GM18873 (cell line): ENCODE measurements around the gene FOXP1.

Experiments used
- ATAC-seq: cut with Tn5 transposase; IDR thresholded peaks from one replicate; pipeline ENCODE4 v1.9.1; 2021; ENCODE audit warnings: mild to moderate bottlenecking, moderate library complexity, moderate number of reproducible peaks; ENCODE audit not compliant: unreplicated experiment, low FRiP score

The FOXP1 gene

DNA sequence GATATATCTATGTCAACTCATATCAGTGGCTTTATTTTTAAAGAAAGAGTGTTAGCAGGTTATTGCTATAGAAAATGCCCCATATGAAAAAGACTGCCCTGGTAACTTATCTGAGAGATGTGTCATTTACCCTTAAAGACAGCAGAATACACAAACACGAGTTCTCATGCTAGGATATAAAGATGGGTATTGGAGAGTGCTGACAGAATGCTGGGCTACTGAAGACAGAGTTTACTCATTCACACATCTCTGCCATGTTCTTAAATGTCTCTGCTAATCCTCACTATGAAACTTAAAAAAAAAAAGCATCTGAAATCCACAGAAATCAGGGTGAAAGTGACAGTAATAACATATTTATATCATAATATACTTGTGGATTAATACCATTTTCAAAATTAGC, 126.7 kb downstream of the FOXP1 start:
- ATAC-seq: no peak

- no peak for ATAC-seq
Measured at GRCh38 chr3:71456156-71456555, 127.4 kb downstream of the FOXP1 start.

GRCh38 chr3:71454512-71455403, 128.8 kb downstream of the FOXP1 start:
- no peak for ATAC-seq

DNA sequence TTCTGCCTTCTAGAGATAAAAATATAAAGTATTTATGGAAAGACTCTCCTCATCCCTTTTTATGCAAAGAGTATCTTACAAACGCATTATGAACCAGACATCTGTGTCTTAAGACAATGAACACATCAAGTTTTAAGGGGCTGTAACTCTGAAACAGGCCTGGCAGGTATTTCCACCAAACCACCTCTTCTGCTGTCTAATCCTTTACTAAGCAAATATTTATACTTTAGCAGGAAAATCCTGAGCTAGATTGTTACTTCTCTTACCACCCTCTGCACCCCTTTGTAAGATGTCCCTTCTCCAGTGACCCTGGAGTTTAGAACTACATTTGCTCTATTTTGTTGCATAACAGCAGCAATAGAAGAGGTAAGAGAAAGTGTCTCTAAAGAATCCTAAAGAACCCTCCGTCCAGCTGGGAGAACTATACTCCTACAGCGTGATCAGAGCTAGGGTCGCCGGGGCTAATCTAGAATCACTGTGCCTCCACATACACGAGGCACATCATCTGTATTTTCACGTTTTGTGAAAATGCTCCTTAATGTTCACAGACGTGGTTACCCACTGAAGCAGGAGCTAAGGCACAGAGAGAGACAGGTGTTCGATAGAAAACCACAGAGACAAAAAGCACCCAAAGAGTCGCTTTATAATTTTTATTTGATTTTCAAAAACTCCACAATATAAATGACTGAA, 129.6 kb downstream of the FOXP1 start:
- no peak for ATAC-seq

- ATAC-seq: no peak
Measured at GRCh38 chr3:71453319-71453718, 130.2 kb downstream of the FOXP1 start.

DNA sequence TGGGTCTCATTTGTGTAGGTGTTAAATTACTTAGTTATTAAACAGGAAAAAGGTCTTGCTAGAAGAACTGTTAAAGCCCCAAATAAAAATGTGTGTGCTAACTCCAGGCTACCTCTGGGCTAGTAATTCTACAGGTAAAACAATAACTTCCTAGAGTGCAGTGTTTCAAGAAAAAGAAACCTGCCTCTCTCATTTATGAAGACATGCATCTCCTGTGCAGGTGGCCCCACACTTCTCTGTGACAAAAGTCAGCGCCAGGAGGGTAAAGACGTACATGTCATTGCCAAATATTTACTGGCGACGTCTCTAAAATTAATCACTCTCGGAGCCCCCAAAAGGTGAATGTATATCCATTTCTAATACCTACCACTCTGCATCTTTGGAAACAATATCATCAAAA, 131.7 kb downstream of the FOXP1 start:
- ATAC-seq: no peak

DNA sequence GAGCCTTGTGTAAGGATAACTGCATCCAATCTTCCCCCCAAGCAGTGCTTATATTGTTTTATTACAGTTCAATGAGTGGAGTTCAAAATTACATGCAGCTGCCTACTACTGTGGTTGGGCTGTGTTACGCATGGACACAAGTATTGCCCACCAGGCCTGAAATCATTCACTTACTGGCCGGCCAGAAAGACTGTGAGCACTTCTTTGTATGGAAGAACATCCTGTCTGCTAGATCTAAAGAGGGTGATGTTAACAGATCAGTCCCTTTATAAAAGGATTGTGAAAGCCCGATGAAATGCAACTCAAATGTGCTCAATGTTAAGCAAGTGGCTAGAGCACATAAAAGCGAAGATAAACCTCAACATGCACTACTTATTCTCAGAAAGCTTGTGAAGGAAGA, 132.5 kb downstream of the FOXP1 start:
- ATAC-seq: no peak

DNA sequence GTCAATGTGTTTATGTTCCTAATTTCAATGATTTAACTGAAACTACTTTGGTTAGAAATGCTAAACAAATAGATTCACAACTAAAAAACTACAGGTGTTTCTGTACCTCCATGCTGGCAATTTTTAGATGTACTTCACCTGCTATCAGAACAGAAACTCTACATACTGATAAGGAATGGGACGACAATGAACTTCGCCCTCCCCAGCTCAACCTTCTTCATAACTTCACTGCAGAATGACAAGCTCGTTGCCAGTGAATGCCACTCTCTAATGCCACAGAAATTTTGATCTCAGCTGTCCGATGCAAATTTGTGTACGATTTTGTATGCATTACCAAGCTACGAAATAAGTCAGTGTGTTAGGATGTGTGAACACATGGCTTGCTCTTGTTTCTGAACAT, 133.4 kb downstream of the FOXP1 start:
- no peak for ATAC-seq

DNA sequence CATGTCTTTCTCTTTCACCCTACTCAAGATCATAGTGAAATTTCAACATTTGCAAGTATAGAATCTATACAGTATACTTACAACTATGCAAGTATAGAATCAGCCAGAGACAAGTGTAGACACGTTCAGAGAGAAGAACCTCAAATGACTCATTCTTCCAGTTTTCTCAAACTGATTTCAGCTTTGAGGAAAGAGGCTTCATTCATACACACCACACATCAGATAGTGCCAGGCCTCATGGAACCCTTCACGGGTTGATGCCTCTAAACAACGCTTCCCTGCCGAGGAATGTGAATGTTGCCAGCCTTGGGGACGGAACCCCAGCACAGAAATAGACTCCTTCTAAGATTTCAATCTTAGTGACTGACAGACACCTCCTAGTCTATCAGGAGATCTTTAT, 135.7 kb downstream of the FOXP1 start:
- no peak for ATAC-seq

DNA sequence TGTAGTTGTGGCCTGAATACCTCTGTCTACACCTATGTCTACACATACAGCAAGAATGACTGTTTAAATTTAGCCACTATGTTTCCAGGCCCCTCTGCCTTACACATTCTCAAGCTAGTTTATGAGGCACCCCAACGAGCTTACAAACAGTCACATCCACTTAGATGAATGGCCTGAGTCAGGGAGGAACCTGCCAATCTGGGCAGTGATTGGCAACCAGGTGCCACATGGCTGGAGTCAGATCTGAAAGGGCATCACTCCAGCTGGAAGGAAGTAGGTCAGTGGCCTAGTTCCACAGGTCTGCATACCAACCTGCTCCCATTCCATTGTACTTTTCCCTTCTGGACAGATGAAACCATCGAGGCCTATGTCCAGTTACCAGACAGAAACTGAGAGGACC, 136.3 kb downstream of the FOXP1 start:
- ATAC-seq: no peak

GRCh38 chr3:71446734-71447133, 136.8 kb downstream of the FOXP1 start:
- ATAC-seq: no peak

DNA sequence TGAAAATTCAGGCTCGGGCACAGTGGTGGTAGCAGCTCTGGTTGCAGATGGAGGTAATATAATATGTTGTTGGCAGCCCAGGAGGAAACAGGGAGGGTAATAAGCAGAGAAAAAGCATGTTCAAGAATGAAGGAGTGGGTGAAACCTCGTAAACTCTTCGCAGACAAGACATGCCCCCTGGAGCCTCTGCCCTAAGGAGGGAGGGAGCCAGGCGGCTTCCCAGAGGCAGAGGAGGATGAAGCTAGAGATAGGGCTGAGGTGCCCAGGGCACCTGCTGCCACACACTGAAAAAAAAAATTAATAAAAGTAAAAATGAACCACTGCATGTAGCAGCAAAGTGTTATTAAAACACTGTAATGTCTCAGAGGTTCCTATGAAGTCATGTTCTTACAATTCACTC, 137.3 kb downstream of the FOXP1 start:
- no peak for ATAC-seq

DNA sequence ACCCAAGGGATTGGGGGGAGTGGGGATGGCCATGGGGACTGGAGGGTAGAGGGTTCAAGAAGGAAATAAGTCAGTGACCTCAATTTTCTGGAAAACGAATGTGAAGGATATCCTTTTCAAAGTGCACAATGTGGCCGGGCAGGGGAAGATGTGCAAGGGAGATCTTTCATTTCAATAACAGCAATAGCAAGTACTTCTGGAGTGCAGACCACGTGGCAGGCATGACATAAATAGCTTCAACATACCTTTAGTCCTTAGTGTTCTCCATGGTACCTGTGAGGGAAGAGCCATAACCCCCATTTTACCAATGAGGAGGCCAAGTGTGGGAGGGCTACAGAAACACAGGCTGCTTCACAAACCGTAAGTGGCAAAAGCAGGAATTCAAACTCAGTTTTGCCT, 138.7 kb downstream of the FOXP1 start:
- no peak for ATAC-seq

DNA sequence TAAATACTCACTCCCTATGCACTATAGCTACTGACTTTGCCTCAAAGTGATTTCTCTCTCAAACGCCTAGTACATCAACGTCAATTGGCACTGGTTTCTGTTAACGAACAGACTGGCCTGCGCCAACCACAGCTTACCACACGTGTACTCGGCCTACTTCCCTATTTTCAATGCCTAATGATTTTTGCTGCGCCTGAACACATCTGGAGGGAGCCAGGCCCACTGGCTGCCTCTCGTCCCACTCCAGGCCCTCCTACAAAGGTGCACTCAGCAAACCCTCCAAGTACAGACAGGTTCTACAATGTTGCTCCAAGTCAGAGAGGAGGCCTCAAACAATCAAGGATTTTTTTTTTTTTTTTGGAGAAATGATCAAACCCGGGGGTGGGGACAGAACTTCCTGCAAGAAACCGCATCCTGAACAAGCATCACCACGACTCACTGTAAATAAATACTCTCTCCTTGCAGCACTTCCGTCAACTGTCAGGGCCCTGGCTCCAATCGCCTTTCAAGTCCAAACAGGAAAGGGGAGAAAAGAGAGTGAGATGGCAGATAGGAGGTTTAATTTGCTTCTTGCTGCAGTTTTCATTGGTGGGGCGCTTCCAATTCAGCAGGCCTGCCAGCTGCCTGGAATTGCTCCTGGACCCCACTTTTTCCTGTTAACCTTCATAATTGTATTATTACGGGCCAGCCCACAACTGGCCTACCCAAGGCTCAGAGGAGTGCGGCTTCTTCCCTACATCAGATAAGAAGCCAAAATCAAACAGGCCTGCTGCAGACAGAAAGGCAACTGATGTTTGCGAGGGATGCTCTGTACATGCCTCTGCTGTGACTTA, 139.3 kb downstream of the FOXP1 start:
- peak; percentile 98 for ATAC-seq

GRCh38 chr3:71443332-71443731, 140.2 kb downstream of the FOXP1 start:
- ATAC-seq: no peak

- ATAC-seq: no peak
Measured at GRCh38 chr3:71442652-71443042, 140.9 kb downstream of the FOXP1 start.

DNA sequence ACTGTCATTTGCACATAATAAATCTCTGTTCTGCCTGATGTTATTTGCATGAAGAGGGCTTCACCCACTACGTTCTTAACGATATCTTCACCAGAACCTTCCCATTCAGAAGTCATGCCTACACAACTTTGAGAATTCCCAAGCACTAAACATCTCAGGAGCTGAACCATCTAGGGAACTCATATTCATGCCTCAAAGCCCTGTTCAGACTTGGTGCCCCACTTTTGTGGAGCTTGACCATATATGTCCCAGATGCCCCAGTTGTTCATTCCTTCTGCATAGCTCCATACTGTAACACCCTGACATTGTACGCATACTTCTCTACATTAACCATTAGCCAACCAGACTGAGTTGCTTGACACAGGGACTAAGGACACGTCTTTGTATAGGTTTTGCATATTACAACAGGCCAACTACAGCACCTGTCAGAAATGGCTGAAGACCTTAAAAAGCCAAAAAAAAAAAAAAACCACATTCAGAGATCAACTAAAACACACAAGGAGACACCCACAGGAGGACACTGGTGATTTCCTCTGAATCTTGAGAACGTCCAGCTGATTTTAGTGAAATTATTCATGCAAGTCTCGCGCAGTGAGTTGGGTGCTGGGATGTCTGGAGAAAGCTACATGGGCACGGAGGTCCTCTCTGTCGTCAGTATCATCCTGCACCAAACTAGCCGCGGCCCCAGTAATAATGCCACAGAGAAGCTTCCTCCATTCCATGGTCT, 141.4 kb downstream of the FOXP1 start:
- ATAC-seq: no peak

DNA sequence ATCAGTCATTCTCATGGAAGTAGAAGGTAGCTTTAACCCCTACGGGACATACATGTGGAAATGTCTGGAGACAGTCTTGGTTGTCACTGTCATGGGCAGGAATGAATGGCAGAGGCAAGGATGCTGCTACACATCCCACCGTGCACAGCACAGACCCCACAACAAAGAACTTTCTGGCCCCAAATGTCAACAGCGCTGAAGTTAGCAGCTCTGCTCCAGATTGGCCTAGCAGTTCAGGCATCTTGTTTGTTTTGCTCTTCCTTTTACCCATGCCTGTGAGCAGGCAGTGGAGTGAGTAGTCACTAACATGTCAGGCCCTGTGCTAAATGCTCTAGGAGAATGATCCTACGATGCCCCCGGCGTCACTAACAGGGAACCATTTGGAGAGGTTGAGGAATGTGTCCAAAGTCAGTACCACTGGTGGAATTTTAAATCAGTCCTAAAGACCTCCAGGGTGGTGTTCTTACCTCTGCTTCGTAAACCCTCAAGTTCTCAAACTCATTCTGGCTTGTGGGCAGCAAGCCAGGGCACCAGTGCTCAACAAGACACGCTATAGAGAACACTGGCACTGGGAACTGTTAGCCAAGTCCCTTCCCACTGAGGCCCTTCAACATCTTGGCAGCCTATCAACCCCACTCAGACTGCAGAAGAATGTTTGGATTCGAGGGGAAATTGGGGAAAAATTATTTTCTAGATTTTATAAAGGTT, 142.2 kb downstream of the FOXP1 start:
- no peak for ATAC-seq

DNA sequence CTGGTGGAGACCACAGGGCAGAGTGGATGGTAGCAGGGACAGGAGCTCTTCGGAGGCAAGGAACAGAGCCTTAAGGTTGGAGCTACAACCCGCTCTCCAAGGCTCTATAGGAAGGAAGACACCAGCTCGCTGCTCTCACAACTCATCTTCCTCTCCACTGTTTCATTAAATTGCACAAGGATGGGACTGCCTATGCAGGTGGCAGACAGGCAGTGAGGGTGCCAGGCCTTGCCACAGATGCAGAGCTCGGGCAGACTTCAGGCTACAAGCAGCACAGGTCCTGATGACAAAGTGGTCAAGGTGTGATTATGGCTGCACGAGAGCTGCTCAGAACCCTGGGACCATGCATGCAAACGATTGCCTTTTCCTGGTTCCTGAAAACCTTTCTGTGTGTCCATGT, 144.6 kb downstream of the FOXP1 start:
- ATAC-seq: no peak
